GM23338 (cell line): ENCODE data around the gene C3orf22. TPM values are rescaled to one million over a fixed set of nuclear protein-coding genes. Genes with fewer than 3 reads are reported as not detected.

Experiments
- ATAC-seq: fragments of 200-7000 bp; cut with Tn5 transposase; 3 replicates; pipeline ENCODE4 v1.9.1; 2020
- DNase-seq: peaks from one replicate; pipeline ENCODE4 v3.0.0-alpha.2; 2015; ENCODE audit warnings: low spot score
- H2AFZ ChIP-seq: fragments of 200-600 bp; sonication (generic); 2 replicates; pipeline ENCODE4 v1.8.0; 2016; ENCODE audit warnings: antibody characterized with exemption, mild to moderate bottlenecking, moderate library complexity
- H3F3A ChIP-seq: fragments of 200-600 bp; sonication (generic); replicated peaks from 2 replicates; pipeline ENCODE4 v1.8.0; 2017; ENCODE audit warnings: antibody characterized with exemption, mixed run types, low read depth
- H3K27ac ChIP-seq: fragments of 200-600 bp; sonication (generic); 2 replicates; pipeline ENCODE4 v1.6.1; 2016; ENCODE audit warnings: low read depth
- H3K27me3 ChIP-seq: fragments of 200-600 bp; sonication (generic); 2 replicates; pipeline ENCODE4 v1.8.0; 2016; ENCODE audit warnings: mild to moderate bottlenecking, mixed run types, moderate library complexity; ENCODE audit not compliant: insufficient read depth
- H3K36me3 ChIP-seq: fragments of 200-600 bp; sonication (generic); 2 replicates; pipeline ENCODE4 v1.8.0; 2016; ENCODE audit warnings: mild to moderate bottlenecking; ENCODE audit not compliant: insufficient read depth
- H3K4me1 ChIP-seq: fragments of 200-600 bp; sonication (generic); 2 replicates; pipeline ENCODE4 v1.8.0; 2016; ENCODE audit warnings: mild to moderate bottlenecking, moderate library complexity; ENCODE audit not compliant: insufficient read depth
- H3K4me2 ChIP-seq: fragments of 200-600 bp; sonication (generic); 2 replicates; pipeline ENCODE4 v1.7.1; 2017; ENCODE audit warnings: mixed run types
- H3K4me3 ChIP-seq: fragments of 200-600 bp; sonication (generic); 2 replicates; pipeline ENCODE4 v1.6.1; 2016; ENCODE audit warnings: mixed run types
- H3K79me2 ChIP-seq: fragments of 200-600 bp; sonication (generic); replicated peaks from 2 replicates; pipeline ENCODE4 v1.8.0; 2017; ENCODE audit warnings: mild to moderate bottlenecking; ENCODE audit not compliant: insufficient read depth
- H3K9me2 ChIP-seq: fragments of 200-600 bp; sonication (generic); 2 replicates; pipeline ENCODE4 v1.8.0; 2017; ENCODE audit not compliant: insufficient read depth
- H4K20me1 ChIP-seq: fragments of 200-600 bp; sonication (generic); replicated peaks from 2 replicates; pipeline ENCODE4 v1.8.0; 2017; ENCODE audit warnings: mild to moderate bottlenecking; ENCODE audit not compliant: insufficient read depth
- H3K27ac Mint-ChIP-seq: 2 replicates; pipeline ENCODE4 v1.8.0; 2020; ENCODE audit warnings: inconsistent platforms, mild to moderate bottlenecking, moderate library complexity, mixed read lengths
- H3K27me3 Mint-ChIP-seq: 3 replicates; pipeline ENCODE4 v1.8.0; 2022; ENCODE audit warnings: low read depth, mild to moderate bottlenecking, moderate library complexity, mixed read lengths, inconsistent platforms; ENCODE audit not compliant: insufficient read depth, poor library complexity
- H3K36me3 Mint-ChIP-seq: 3 replicates; pipeline ENCODE4 v1.8.0; 2021; ENCODE audit warnings: low read depth, mild to moderate bottlenecking, inconsistent platforms, moderate library complexity, mixed read lengths
- H3K4me1 Mint-ChIP-seq: 3 replicates; pipeline ENCODE4 v1.8.0; 2020; ENCODE audit warnings: mild to moderate bottlenecking, inconsistent platforms, mixed read lengths
- H3K4me3 Mint-ChIP-seq: 3 replicates; pipeline ENCODE4 v1.8.0; 2021; ENCODE audit warnings: moderate library complexity, mild to moderate bottlenecking, inconsistent platforms, mixed read lengths
- H3K9me3 Mint-ChIP-seq: 3 replicates; pipeline ENCODE4 v1.8.0; 2020; ENCODE audit warnings: moderate library complexity, mild to moderate bottlenecking, inconsistent platforms, mixed read lengths
- CREB1 ChIP-seq: fragments of 250-450 bp; sonication (Bioruptor Pico); IDR thresholded peaks from 2 replicates; pipeline ENCODE4 v1.5.0; 2020; ENCODE audit warnings: low read depth, mild to moderate bottlenecking, moderate library complexity
- CTCF ChIP-seq, 2 experiments: fragments of 200-600 bp in 1 of 2; sonication (generic) in 1 of 2; conservative IDR thresholded peaks; 2 replicates each; pipeline versions ENCODE4 v1.5.1 to v1.6.1; 2016 to 2017; ENCODE audit warnings: antibody characterized with exemption in 2 of 2, low read depth in 2 of 2, mild to moderate bottlenecking in 2 of 2, moderate library complexity in 1 of 2
- EZH2 ChIP-seq: fragments of 200-600 bp; sonication (generic); IDR thresholded peaks from one replicate; pipeline ENCODE4 v1.8.0; 2017; ENCODE audit warnings: antibody characterized with exemption, mild to moderate bottlenecking, low read depth; ENCODE audit not compliant: unreplicated experiment
- EZH2phosphoT487 ChIP-seq: fragments of 200-600 bp; sonication (generic); IDR thresholded peaks from one replicate; pipeline ENCODE4 v1.8.1; 2018; ENCODE audit warnings: antibody characterized with exemption; ENCODE audit not compliant: unreplicated experiment
- JUNB ChIP-seq: IDR thresholded peaks from one replicate; pipeline ENCODE4 v1.6.1; 2016; ENCODE audit warnings: antibody characterized with exemption; ENCODE audit not compliant: unreplicated experiment
- POLR2AphosphoS5 ChIP-seq: IDR thresholded peaks from 2 replicates; pipeline ENCODE4 v1.6.1; 2016; ENCODE audit warnings: antibody characterized with exemption, low read depth
- REST ChIP-seq: IDR thresholded peaks from one replicate; pipeline ENCODE4 v1.6.1; 2018; ENCODE audit warnings: antibody characterized with exemption; ENCODE audit not compliant: unreplicated experiment
- STAT1 ChIP-seq: IDR thresholded peaks from one replicate; pipeline ENCODE4 v1.6.1; 2016; ENCODE audit warnings: antibody characterized with exemption; ENCODE audit not compliant: unreplicated experiment
- ZNF331 ChIP-seq: fragments of 250-450 bp; sonication (Bioruptor Pico); IDR thresholded peaks from 2 replicates; pipeline ENCODE4 v1.5.0; 2020; ENCODE audit warnings: low read depth, mild to moderate bottlenecking, moderate library complexity
- ZNF462 ChIP-seq: fragments of 250-450 bp; sonication (Bioruptor Pico); IDR thresholded peaks from 2 replicates; pipeline ENCODE4 v1.5.0; 2020; ENCODE audit warnings: mild to moderate bottlenecking, moderate library complexity
- polyA plus RNA-seq: library from polyadenylated mRNA; unstranded; fragments of >200 nt; fragmentation: Nextera tagmentation; extraction: Ambion mirVana; gene quantifications from 2 replicates; pipeline ENCODE4 v1.2.1, GENCODE V29; 2016
- total RNA-seq: library from RNA; depleted of rRNA; stranded (reverse); fragments of >200 nt; shearing (Covaris generic); gene quantifications from 2 replicates; pipeline ENCODE4 v1.2.3, GENCODE V29; 2014

Gene C3orf22
- total and polyA plus RNA-seq, 2 experiments from 2014 or later = not detected

- Mint-ChIP-seq H3K27me3 (peaks cover 18% of the 10 kb centered on the region), H3K4me3 (no peak overlapping the region), H3K9me3 (no peaks in the 10 kb centered on the region; the same call in 2 of the 3 replicates), H3K4me1 (peaks cover 43% of the 10 kb centered on the region), H3K36me3 (no peaks in the 10 kb centered on the region), H3K27ac (no peak overlapping the region)
- no peak overlapping the region for H3K4me3 ChIP-seq
- H3K27me3 ChIP-seq = peaks cover 5% of the 10 kb centered on the region; the same call in 1 of the 2 replicates
- no peaks in the 10 kb centered on the region for H3K9me2 ChIP-seq
- H3K36me3 ChIP-seq = no peaks in the 10 kb centered on the region
- ATAC-seq = no peak
- H3K79me2 ChIP-seq = no peaks in the 10 kb centered on the region
- H3K4me1 ChIP-seq = peaks cover 18% of the 10 kb centered on the region
- H3K27ac ChIP-seq = no peak overlapping the region
- H3F3A ChIP-seq = 0 out of 2 replicates have a peak, but pooled peaks cover 4% of the 10 kb centered on the region
- H4K20me1 ChIP-seq = no peaks in the 10 kb centered on the region
- DNase-seq = no peak
- no peak overlapping the region for H3K4me2 ChIP-seq
- no peak for TF ChIP-seq ZNF331
- TF ChIP-seq JUNB = no peak
- TF ChIP-seq EZH2phosphoT487 = no peak
- TF ChIP-seq REST = no peak
- no peak overlapping the region for H2AFZ ChIP-seq
Measured at GRCh38 chr3:126546013-126546412, 12.7 kb downstream of the C3orf22 start.

- H3K4me3 ChIP-seq = no peak overlapping the region
- H3K79me2 ChIP-seq = no peaks in the 10 kb centered on the region
- peaks cover 18% of the 10 kb centered on the region for H3K4me1 ChIP-seq
- H3K27ac Mint-ChIP-seq = no peak overlapping the region
- H4K20me1 ChIP-seq = no peaks in the 10 kb centered on the region
- no peaks in the 10 kb centered on the region for H3K9me2 ChIP-seq
- no peaks in the 10 kb centered on the region for H3K36me3 Mint-ChIP-seq
- no peak overlapping the region for H3K4me3 Mint-ChIP-seq
- no peak overlapping the region for H3K27ac ChIP-seq
- H3K9me3 Mint-ChIP-seq = no peaks in the 10 kb centered on the region
- H3K4me1 Mint-ChIP-seq = peaks cover 43% of the 10 kb centered on the region
- peaks cover 19% of the 10 kb centered on the region for H3K27me3 Mint-ChIP-seq
- H3K36me3 ChIP-seq = no peaks in the 10 kb centered on the region
- H3F3A ChIP-seq = 0 out of 2 replicates have a peak, but pooled peaks cover 5% of the 10 kb centered on the region
- H3K4me2 ChIP-seq = no peak overlapping the region
- peaks cover 10% of the 10 kb centered on the region; the same call in 1 of the 2 replicates for H3K27me3 ChIP-seq
- DNase-seq (no peak), ATAC-seq (no peak)
- H2AFZ ChIP-seq = 0 out of 2 replicates have a peak overlapping the region, but pooled peaks have one; percentile 5
- TF ChIP-seq CREB1 (CRISPR knock-in tag) (no peak), ZNF462 (no peak), ZNF331 (no peak), EZH2phosphoT487 (no peak), CTCF (conservative IDR thresholded peaks at IDR 0.05; ENCODE audit: low read depth in 2 of 2) (no peak), POLR2AphosphoS5 (no peak), STAT1 (no peak), JUNB (no peak), EZH2 (no peak)
Measured at GRCh38 chr3:126545544-126545943, 13.2 kb downstream of the C3orf22 start.
